HFFc6 (cell line): ENCODE results near the gene DLG2. TPM values are rescaled to one million over a fixed set of nuclear protein-coding genes. Genes with fewer than 3 reads are reported as not detected.

Experiments used
- DNase-seq: peaks from one replicate; pipeline ENCODE4 v3.0.0-alpha.2; 2018
- H3K27ac Mint-ChIP-seq: 2 replicates; pipeline ENCODE4 v1.8.0; 2020; ENCODE audit warnings: mild to moderate bottlenecking, mixed read lengths
- H3K27me3 Mint-ChIP-seq: 2 replicates; pipeline ENCODE4 v1.8.0; 2021; ENCODE audit warnings: mild to moderate bottlenecking, moderate library complexity, mixed read lengths; ENCODE audit not compliant: insufficient read depth
- H3K36me3 Mint-ChIP-seq: 2 replicates; pipeline ENCODE4 v1.8.0; 2021; ENCODE audit warnings: low read depth, mixed read lengths
- H3K4me1 Mint-ChIP-seq: 2 replicates; pipeline ENCODE4 v1.8.0; 2020; ENCODE audit warnings: low read depth, mixed read lengths
- H3K4me3 Mint-ChIP-seq: 2 replicates; pipeline ENCODE4 v1.8.0; 2020; ENCODE audit warnings: mild to moderate bottlenecking, moderate library complexity, mixed read lengths
- H3K9me3 Mint-ChIP-seq: 2 replicates; pipeline ENCODE4 v1.8.0; 2020; ENCODE audit warnings: mild to moderate bottlenecking, mixed read lengths
- total RNA-seq, 6 experiments: library from RNA; stranded (reverse); fragmentation: NEBNext Ultra II Directional; extraction: Animal tissue kit (Norgen Biotek cat#: 25700); gene quantifications; 2 replicates in 1 of 6; 3 replicates in 5 of 6; pipeline ENCODE4 v1.2.3, GENCODE V29; 2021
- TF ChIP-seq, protein P1 (sequence below): fragments of 200-600 bp; sonication (generic); IDR thresholded peaks from 2 replicates; pipeline ENCODE4 v1.5.0; 2021; ENCODE audit warnings: antibody characterized with exemption, mild to moderate bottlenecking

DLG2 gene
- total RNA-seq, 6 experiments from 2014 or later = 0.39 to 1.00 (median 0.80) TPM; not detected in 1

DNA sequence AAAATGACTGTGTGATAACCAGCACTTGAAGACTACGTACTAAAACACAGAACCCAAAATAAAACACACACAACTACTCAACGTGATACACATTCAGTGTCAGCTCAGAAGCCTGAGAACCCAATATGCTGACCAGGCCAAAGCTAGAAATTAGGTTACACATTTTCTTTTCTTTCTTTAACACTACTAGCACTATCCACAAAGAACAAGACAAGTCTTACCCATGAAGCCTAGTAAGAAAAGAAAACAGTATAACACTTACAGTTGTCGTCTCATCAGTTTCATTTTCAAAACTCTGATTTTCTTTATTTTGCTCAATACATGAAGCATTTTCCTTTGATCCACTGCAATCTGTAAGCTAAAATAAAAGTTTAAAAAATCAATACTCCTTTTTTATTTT, 472.9 kb downstream of the DLG2 start:
- no peaks in the 10 kb centered on the region for H3K36me3 Mint-ChIP-seq
- H3K4me1 Mint-ChIP-seq = no peaks in the 10 kb centered on the region
- peak overlapping the region; percentile 62; the same call in 1 of the 2 replicates for H3K4me3 Mint-ChIP-seq
- H3K27me3 Mint-ChIP-seq = no peaks in the 10 kb centered on the region; the same call in 1 of the 2 replicates
- peaks cover 8% of the 10 kb centered on the region; the same call in 1 of the 2 replicates for H3K9me3 Mint-ChIP-seq
- TF ChIP-seq, protein P1, sequence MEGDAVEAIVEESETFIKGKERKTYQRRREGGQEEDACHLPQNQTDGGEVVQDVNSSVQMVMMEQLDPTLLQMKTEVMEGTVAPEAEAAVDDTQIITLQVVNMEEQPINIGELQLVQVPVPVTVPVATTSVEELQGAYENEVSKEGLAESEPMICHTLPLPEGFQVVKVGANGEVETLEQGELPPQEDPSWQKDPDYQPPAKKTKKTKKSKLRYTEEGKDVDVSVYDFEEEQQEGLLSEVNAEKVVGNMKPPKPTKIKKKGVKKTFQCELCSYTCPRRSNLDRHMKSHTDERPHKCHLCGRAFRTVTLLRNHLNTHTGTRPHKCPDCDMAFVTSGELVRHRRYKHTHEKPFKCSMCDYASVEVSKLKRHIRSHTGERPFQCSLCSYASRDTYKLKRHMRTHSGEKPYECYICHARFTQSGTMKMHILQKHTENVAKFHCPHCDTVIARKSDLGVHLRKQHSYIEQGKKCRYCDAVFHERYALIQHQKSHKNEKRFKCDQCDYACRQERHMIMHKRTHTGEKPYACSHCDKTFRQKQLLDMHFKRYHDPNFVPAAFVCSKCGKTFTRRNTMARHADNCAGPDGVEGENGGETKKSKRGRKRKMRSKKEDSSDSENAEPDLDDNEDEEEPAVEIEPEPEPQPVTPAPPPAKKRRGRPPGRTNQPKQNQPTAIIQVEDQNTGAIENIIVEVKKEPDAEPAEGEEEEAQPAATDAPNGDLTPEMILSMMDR = no peak
- H3K27ac Mint-ChIP-seq = no peak overlapping the region
- DNase-seq = no peak

GRCh38 chr11:85137597-85137996, 489.5 kb downstream of the DLG2 start:
- H3K9me3 Mint-ChIP-seq = no peaks in the 10 kb centered on the region
- no peaks in the 10 kb centered on the region for H3K27me3 Mint-ChIP-seq
- H3K4me1 Mint-ChIP-seq = peaks cover 10% of the 10 kb centered on the region; the same call in 1 of the 2 replicates
- no peak for DNase-seq
- no peak overlapping the region for H3K4me3 Mint-ChIP-seq
- no peak overlapping the region for H3K27ac Mint-ChIP-seq
- H3K36me3 Mint-ChIP-seq = no peaks in the 10 kb centered on the region
- TF ChIP-seq, protein P1 = no peak

- Mint-ChIP-seq H3K27ac (no peak overlapping the region), H3K4me3 (no peak overlapping the region; the same call in 1 of the 2 replicates), H3K9me3 (no peaks in the 10 kb centered on the region), H3K27me3 (no peaks in the 10 kb centered on the region), H3K4me1 (peaks cover 10% of the 10 kb centered on the region; the same call in 1 of the 2 replicates), H3K36me3 (no peaks in the 10 kb centered on the region)
- TF ChIP-seq, protein P1 = no peak
- no peak for DNase-seq
Measured at GRCh38 chr11:85133636-85134035, 493.5 kb downstream of the DLG2 start.

DNA sequence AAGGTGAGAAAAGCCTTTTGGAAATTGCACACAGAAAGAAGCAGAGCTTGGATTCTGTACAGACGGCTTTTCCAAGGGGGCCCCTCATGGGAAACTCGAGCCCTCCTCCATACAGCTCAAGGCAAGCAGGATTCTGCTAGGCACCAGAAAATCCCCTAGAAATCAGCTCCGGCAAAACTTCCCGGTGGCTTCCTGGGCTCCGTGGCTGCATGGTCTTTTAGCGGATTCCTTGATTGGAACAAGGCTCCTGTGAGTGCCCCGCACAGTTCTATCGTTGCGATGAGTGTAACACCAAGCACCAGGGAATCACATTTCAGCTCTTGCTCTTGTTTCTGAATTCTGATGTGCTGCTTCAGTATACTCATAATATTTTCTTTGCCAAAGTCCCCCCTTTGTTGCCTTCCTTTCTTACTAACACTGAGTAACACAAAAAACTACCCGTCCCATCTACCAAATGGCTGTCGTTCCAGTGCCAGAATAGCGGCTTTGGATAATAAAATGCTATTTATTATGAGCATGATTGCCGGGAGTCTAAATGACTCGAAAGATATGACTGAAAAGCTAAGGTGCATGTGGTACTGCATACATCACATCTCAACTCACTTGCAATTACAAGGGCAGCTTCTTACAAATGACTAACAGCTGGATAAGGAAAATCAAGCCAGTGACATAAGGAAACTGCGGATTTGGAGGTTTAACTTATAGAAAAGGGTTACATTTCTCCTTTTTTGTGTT, 494.1 kb downstream of the DLG2 start:
- H3K36me3 Mint-ChIP-seq = no peaks in the 10 kb centered on the region
- peak overlapping the region; percentile 69; the same call in 1 of the 2 replicates for H3K4me3 Mint-ChIP-seq
- TF ChIP-seq, protein P1 = no peak
- no peaks in the 10 kb centered on the region for H3K9me3 Mint-ChIP-seq
- DNase-seq = no peak
- H3K27me3 Mint-ChIP-seq = no peaks in the 10 kb centered on the region
- no peak overlapping the region for H3K27ac Mint-ChIP-seq
- peaks cover 10% of the 10 kb centered on the region; the same call in 1 of the 2 replicates for H3K4me1 Mint-ChIP-seq

- TF ChIP-seq, protein P1 = no peak
- no peak overlapping the region for H3K4me3 Mint-ChIP-seq
- no peak for DNase-seq
- no peaks in the 10 kb centered on the region for H3K36me3 Mint-ChIP-seq
- no peaks in the 10 kb centered on the region for H3K9me3 Mint-ChIP-seq
- peaks cover 2% of the 10 kb centered on the region for H3K27me3 Mint-ChIP-seq
- no peak overlapping the region for H3K27ac Mint-ChIP-seq
- H3K4me1 Mint-ChIP-seq = no peaks in the 10 kb centered on the region
Measured at GRCh38 chr11:85127349-85127748, 499.8 kb downstream of the DLG2 start.
